Upper lobe of left lung (tissue), 4 donors: Measurements from ENCODE around the gene TNN.
A peak's percentile ranks its signal among the peaks of the same experiment; 100 is the strongest.

Source experiments
- CTCF ChIP-seq, 6 experiments: fragments of 450-650 bp in 4 of 6; fragments of 200-600 bp in 2 of 6; sonication (generic) in 2 of 6; IDR thresholded peaks; one replicate each; pipeline ENCODE4 v1.5.1; 2016 to 2019; ENCODE audit warnings: antibody characterized with exemption in 6 of 6
- EP300 ChIP-seq, 4 donors: sonication (generic); formaldehyde crosslinking; IDR thresholded peaks; one replicate each; pipeline ENCODE4 v1.5.1; 2017; ENCODE audit warnings: antibody characterized with exemption in 4 of 4, control low read depth in 2 of 4
- POLR2AphosphoS5 ChIP-seq, 2 donors: sonication (generic); formaldehyde crosslinking; IDR thresholded peaks; one replicate each; pipeline ENCODE4 v1.5.1; 2017; ENCODE audit warnings: antibody characterized with exemption in 2 of 2

- TF ChIP-seq POLR2AphosphoS5 (IDR thresholded peaks at IDR 0.05) (no peak), CTCF (IDR thresholded peaks at IDR 0.05) (peak; percentile 40 to 84 (median 62)), EP300 (IDR thresholded peaks at IDR 0.05) (no peak)
These were observed 79.0 kb downstream of the TNN start for GRCh38 chr1:175146529-175147213.
